Retinal pigment epithelial cell (primary cell): ENCODE data around the gene TINAGL1.

Experiments used
- DNase-seq: peaks from one replicate; pipeline ENCODE4 v3.0.0-alpha.2; 2010; ENCODE audit warnings: low read depth
- H3K4me3 ChIP-seq: 2 replicates; pipeline ENCODE4 v1.5.1; 2011; ENCODE audit warnings: mild to moderate bottlenecking, low read length, control low read depth, moderate library complexity
- CTCF ChIP-seq: conservative IDR thresholded peaks from 2 replicates; pipeline ENCODE4 v1.5.1; 2011; ENCODE audit warnings: low read depth, low read length, control low read depth, inconsistent platforms

Gene TINAGL1

GRCh38 chr1:31576201-31576669 is at the start of gene TINAGL1:
TINAGL1 (plus strand) TSS chr1:31576515; CDS start chr1:31577149, 634 bp downstream.
- DNase-seq, result no peak
- no peak for TF ChIP-seq CTCF
- H3K4me3 ChIP-seq, result peak within 1 kb of the TSS; percentile 42

- no peak for TF ChIP-seq CTCF
- no peak for DNase-seq
These were observed 46.2 kb upstream of the TINAGL1 start for GRCh38 chr1:31529999-31530684.

GRCh38 chr1:31531177-31531999 is 44.9 kb upstream of the TINAGL1 start:
- no peak for TF ChIP-seq CTCF
- DNase-seq, result peak; percentile 86
- peak overlapping the region; percentile 8 for H3K4me3 ChIP-seq

More at GRCh38 chr1:31529999-31530684, 46.2 kb upstream of the TINAGL1 start:
- H3K4me3 ChIP-seq, result no peak overlapping the region

GRCh38 chr1:31532173-31532572 is 44.1 kb upstream of the TINAGL1 start:
- DNase-seq, result peak; percentile 49
- no peak for TF ChIP-seq CTCF

GRCh38 chr1:31535561-31535960 is 40.8 kb upstream of the TINAGL1 start:
- TF ChIP-seq CTCF, result no peak
- DNase-seq, result no peak
- no peak overlapping the region for H3K4me3 ChIP-seq

More at GRCh38 chr1:31532173-31532572, 44.1 kb upstream of the TINAGL1 start:
- no peak overlapping the region for H3K4me3 ChIP-seq

GRCh38 chr1:31539329-31539728 is 37.0 kb upstream of the TINAGL1 start:
- DNase-seq, result no peak
- no peak overlapping the region for H3K4me3 ChIP-seq
- TF ChIP-seq CTCF, result no peak
